ENCODE measurements around the gene GNA14. TPM values are rescaled to one million over a fixed set of nuclear protein-coding genes. Genes with fewer than 3 reads are reported as not detected.

The GNA14 gene
- total RNA-seq, 2 experiments from 2014 or later, result not detected

- H3K4me2 ChIP-seq (ENCODE audit: low read length), result peak overlapping the region; percentile 8
- H3K4me3 ChIP-seq (ENCODE audit: low read depth, low read length, poor library complexity, severe bottlenecking), result no peak overlapping the region
Measured at GRCh38 chr9:77475641-77476473, 172.3 kb downstream of the GNA14 start.

DNA sequence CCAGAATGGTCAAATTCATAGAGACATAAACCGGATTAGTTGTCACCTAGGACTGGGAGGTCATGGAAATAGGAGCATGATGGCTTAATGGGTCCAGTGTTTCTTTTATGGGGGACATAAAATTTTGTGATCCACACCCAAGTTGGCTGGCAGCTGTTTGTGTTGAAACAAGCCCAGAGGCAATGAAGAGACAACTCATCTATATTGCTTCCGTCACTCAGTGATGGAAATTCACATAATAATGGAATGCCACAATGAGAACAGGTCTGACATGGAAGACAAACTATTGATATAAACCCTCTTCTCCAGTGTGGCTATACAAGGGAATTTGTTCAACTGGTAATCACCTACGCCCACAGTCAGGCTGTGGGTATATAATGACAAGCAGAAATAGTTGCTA, 173.2 kb downstream of the GNA14 start:
- intact Hi-C loops (cut with micrococcal nuclease; ENCODE audit: unreplicated experiment), result no loop called here
- TF ChIP-seq CTCF (conservative IDR thresholded peaks at IDR 0.05; ENCODE audit: low read length) (no peak), EZH2phosphoT487 (IDR thresholded peaks at IDR 0.05; ENCODE audit: borderline replicate concordance, low read depth, low read length) (no peak)
- Histone ChIP-seq H3K36me3 (ENCODE audit: insufficient read depth, low read length) (no peaks in the 10 kb centered on the region), H2AFZ (ENCODE audit: low read length) (no peak overlapping the region), H3K4me1 (ENCODE audit: insufficient read depth, low read length, poor library complexity, severe bottlenecking) (peaks cover 5% of the 10 kb centered on the region), H3K9me2 (ENCODE audit: insufficient read depth, low read length) (no peaks in the 10 kb centered on the region), H3K4me3 (ENCODE audit: low read depth, low read length, poor library complexity, severe bottlenecking) (no peak overlapping the region), H3K27ac (ENCODE audit: low read depth, low read length, poor library complexity, severe bottlenecking) (no peak overlapping the region), H3K4me2 (ENCODE audit: low read length) (no peak overlapping the region), H3K9me3 (ENCODE audit: low read length) (no peaks in the 10 kb centered on the region), H3K79me2 (ENCODE audit: insufficient read depth, low read depth, low read length) (no peaks in the 10 kb centered on the region), H4K20me1 (ENCODE audit: insufficient read depth, low read length) (no peaks in the 10 kb centered on the region)
- CTCF ChIA-PET (ENCODE audit: unreplicated experiment), result no interaction called here
- no TSS peak for BruUV-seq (replicated peaks)
- POLR2A ChIA-PET, result no interaction called here
- no peak for DNase-seq (ENCODE audit: low spot score)

More at GRCh38 chr9:77475641-77476473, 172.3 kb downstream of the GNA14 start:
- Histone ChIP-seq H4K20me1 (ENCODE audit: insufficient read depth, low read length) (no peaks in the 10 kb centered on the region), H2AFZ (ENCODE audit: low read length) (peak overlapping the region; percentile 78), H3K79me2 (ENCODE audit: insufficient read depth, low read depth, low read length) (no peaks in the 10 kb centered on the region), H3K9me2 (ENCODE audit: insufficient read depth, low read length) (no peaks in the 10 kb centered on the region), H3K9me3 (ENCODE audit: low read length) (no peaks in the 10 kb centered on the region), H3K4me1 (ENCODE audit: insufficient read depth, low read length, poor library complexity, severe bottlenecking) (peaks cover 5% of the 10 kb centered on the region), H3K27ac (ENCODE audit: low read depth, low read length, poor library complexity, severe bottlenecking) (no peak overlapping the region), H3K36me3 (ENCODE audit: insufficient read depth, low read length) (no peaks in the 10 kb centered on the region)
- POLR2A ChIA-PET, result no interaction called here
- TF ChIP-seq CTCF (conservative IDR thresholded peaks at IDR 0.05; ENCODE audit: low read length) (no peak), EZH2phosphoT487 (IDR thresholded peaks at IDR 0.05; ENCODE audit: borderline replicate concordance, low read depth, low read length) (no peak)
- DNase-seq (ENCODE audit: low spot score), result peak; percentile 34
- intact Hi-C loops (cut with micrococcal nuclease; ENCODE audit: unreplicated experiment), result no loop called here
- BruUV-seq (replicated peaks), result no TSS peak
- CTCF ChIA-PET (ENCODE audit: unreplicated experiment), result no interaction called here

- Histone ChIP-seq H3K27ac (ENCODE audit: low read depth, low read length, poor library complexity, severe bottlenecking) (no peak overlapping the region), H3K4me3 (ENCODE audit: low read depth, low read length, poor library complexity, severe bottlenecking) (no peak overlapping the region), H3K4me2 (ENCODE audit: low read length) (no peak overlapping the region), H3K4me1 (ENCODE audit: insufficient read depth, low read length, poor library complexity, severe bottlenecking) (peaks cover 5% of the 10 kb centered on the region), H2AFZ (ENCODE audit: low read length) (no peak overlapping the region), H3K36me3 (ENCODE audit: insufficient read depth, low read length) (no peaks in the 10 kb centered on the region), H3K9me3 (ENCODE audit: low read length) (no peaks in the 10 kb centered on the region), H3K9me2 (ENCODE audit: insufficient read depth, low read length) (no peaks in the 10 kb centered on the region), H3K79me2 (ENCODE audit: insufficient read depth, low read depth, low read length) (no peaks in the 10 kb centered on the region), H4K20me1 (ENCODE audit: insufficient read depth, low read length) (no peaks in the 10 kb centered on the region)
- TF ChIP-seq CTCF (conservative IDR thresholded peaks at IDR 0.05; ENCODE audit: low read length) (no peak), EZH2phosphoT487 (IDR thresholded peaks at IDR 0.05; ENCODE audit: borderline replicate concordance, low read depth, low read length) (no peak)
- no TSS peak for BruUV-seq (replicated peaks)
- no peak for DNase-seq (ENCODE audit: low spot score)
- POLR2A ChIA-PET, result interaction anchor here (0.6 kb wide), 1 partner anchor 431 kb away, joined by 3 read pairs; no protein-coding TSS in a partner anchor
- intact Hi-C loops (cut with micrococcal nuclease; ENCODE audit: unreplicated experiment), result no loop called here
- CTCF ChIA-PET (ENCODE audit: unreplicated experiment), result no interaction called here
Measured at GRCh38 chr9:77472646-77473045, 175.5 kb downstream of the GNA14 start.

Measured in OCI-LY7 (cell line).